ENCODE results near the gene FAM174C. TPM values are rescaled to one million over a fixed set of nuclear protein-coding genes. Genes with fewer than 3 reads are reported as not detected.

Gene FAM174C
- polyA plus RNA-seq, 1 donor (not counting 4 experiments of a cell fraction or from before 2014, with no cell fraction given), result 18.5 TPM

GRCh38 chr19:1285737-1286360 lies 10.5 kb downstream of the FAM174C start, which contains the start of gene EFNA2:
Gene EFNA2 (plus strand): TSS chr19:1285873. CDS start chr19:1286169, 296 bp downstream.
- Histone ChIP-seq H3K9me1 (ENCODE audit: control insufficient read depth, extremely low read depth, insufficient read depth, low read length) (no peaks in the 10 kb centered on the region), H3K79me2 (ENCODE audit: control insufficient read depth, insufficient read depth, low read length) (no peaks in the 10 kb centered on the region), H3K4me2 (ENCODE audit: control insufficient read depth, extremely low read depth, insufficient read depth, low read depth, low read length) (no peak within 1 kb of the TSS), H3K9ac (ENCODE audit: control insufficient read depth, extremely low read depth, insufficient read depth, low read length) (no peak within 1 kb of the TSS), H3K36me3 (ENCODE audit: control insufficient read depth in 2 of 2, extremely low read depth in 1 of 2, insufficient read depth in 2 of 2, low read length in 2 of 2) (no peaks in the 10 kb centered on the region), H3K27me3 (ENCODE audit: control insufficient read depth, extremely low read depth, insufficient read depth, low read length) (peaks cover 74% of the 10 kb centered on the region), H4K20me1 (ENCODE audit: control insufficient read depth, extremely low read depth, insufficient read depth, low read length) (peaks cover 3% of the 10 kb centered on the region), H2AFZ (ENCODE audit: control insufficient read depth, low read length) (no peak within 1 kb of the TSS), H3K9me3 (ENCODE audit: control insufficient read depth, low read depth, low read length) (no peaks in the 10 kb centered on the region), H3K4me1 (ENCODE audit: control insufficient read depth, extremely low read depth, insufficient read depth, low read length) (no peaks in the 10 kb centered on the region), H3K4me3 (ENCODE audit: control insufficient read depth in 2 of 3, extremely low read depth in 1 of 3, insufficient read depth in 2 of 3, low read depth in 1 of 3, low read length in 3 of 3) (no peak within 1 kb of the TSS), H3K27ac (ENCODE audit: control insufficient read depth, insufficient read depth, low read length) (no peak within 1 kb of the TSS)
- dilution Hi-C loops (cut with MboI; ENCODE audit: extremely low pct_ligation_motif_present, low sequenced_read_pairs), result no loop called here
- DNase-seq (ENCODE audit: low read depth, low spot score) (no peak), FAIRE-seq (no peak)
- TF ChIP-seq CTCF (optimal IDR thresholded peaks at IDR 0.05 in 1 of 3, IDR thresholded peaks at IDR 0.05 in 1 of 3, conservative IDR thresholded peaks at IDR 0.05 in 1 of 3; ENCODE audit: extremely low read depth in 1 of 3, insufficient read depth in 2 of 3, low read length in 3 of 3) (no peak), EZH2 (IDR thresholded peaks at IDR 0.05; ENCODE audit: low read length) (no peak)

- Histone ChIP-seq H3K36me3 (ENCODE audit: control insufficient read depth in 2 of 2, extremely low read depth in 1 of 2, insufficient read depth in 2 of 2, low read length in 2 of 2) (no peaks in the 10 kb centered on the region), H2AFZ (ENCODE audit: control insufficient read depth, low read length) (no peak overlapping the region), H3K27me3 (ENCODE audit: control insufficient read depth, extremely low read depth, insufficient read depth, low read length) (peaks cover 83% of the 10 kb centered on the region), H3K9ac (ENCODE audit: control insufficient read depth, extremely low read depth, insufficient read depth, low read length) (no peak overlapping the region), H3K4me2 (ENCODE audit: control insufficient read depth, extremely low read depth, insufficient read depth, low read depth, low read length) (no peak overlapping the region), H3K79me2 (ENCODE audit: control insufficient read depth, insufficient read depth, low read length) (no peaks in the 10 kb centered on the region), H3K9me1 (ENCODE audit: control insufficient read depth, extremely low read depth, insufficient read depth, low read length) (no peaks in the 10 kb centered on the region), H3K4me3 (ENCODE audit: control insufficient read depth in 2 of 3, extremely low read depth in 1 of 3, insufficient read depth in 2 of 3, low read depth in 1 of 3, low read length in 3 of 3) (no peak overlapping the region), H3K27ac (ENCODE audit: control insufficient read depth, insufficient read depth, low read length) (no peak overlapping the region), H4K20me1 (ENCODE audit: control insufficient read depth, extremely low read depth, insufficient read depth, low read length) (peaks cover 3% of the 10 kb centered on the region), H3K4me1 (ENCODE audit: control insufficient read depth, extremely low read depth, insufficient read depth, low read length) (no peaks in the 10 kb centered on the region), H3K9me3 (ENCODE audit: control insufficient read depth, low read depth, low read length) (no peaks in the 10 kb centered on the region)
- no peak for DNase-seq (ENCODE audit: low read depth, low spot score)
- dilution Hi-C loops (cut with MboI; ENCODE audit: extremely low pct_ligation_motif_present, low sequenced_read_pairs), result no loop called here
- TF ChIP-seq CTCF (optimal IDR thresholded peaks at IDR 0.05 in 1 of 3, IDR thresholded peaks at IDR 0.05 in 1 of 3, conservative IDR thresholded peaks at IDR 0.05 in 1 of 3; ENCODE audit: extremely low read depth in 1 of 3, insufficient read depth in 2 of 3, low read length in 3 of 3), result no peak
- TF ChIP-seq EZH2 (IDR thresholded peaks at IDR 0.05; ENCODE audit: low read length), result peak; percentile 75
- no peak for FAIRE-seq
Observed at GRCh38 chr19:1286487-1287353, 11.4 kb downstream of the FAM174C start.

Data from keratinocyte (primary cell).